ENCODE data around the gene LPAR6. TPM values are rescaled to one million over a fixed set of nuclear protein-coding genes. Genes with fewer than 3 reads are reported as not detected.

The LPAR6 gene
- total and polyA plus RNA-seq, 2 of the 13 experiments (the other 11 are each of a cell fraction or from before 2014, with no cell fraction given): 24.4 to 149 TPM

DNA sequence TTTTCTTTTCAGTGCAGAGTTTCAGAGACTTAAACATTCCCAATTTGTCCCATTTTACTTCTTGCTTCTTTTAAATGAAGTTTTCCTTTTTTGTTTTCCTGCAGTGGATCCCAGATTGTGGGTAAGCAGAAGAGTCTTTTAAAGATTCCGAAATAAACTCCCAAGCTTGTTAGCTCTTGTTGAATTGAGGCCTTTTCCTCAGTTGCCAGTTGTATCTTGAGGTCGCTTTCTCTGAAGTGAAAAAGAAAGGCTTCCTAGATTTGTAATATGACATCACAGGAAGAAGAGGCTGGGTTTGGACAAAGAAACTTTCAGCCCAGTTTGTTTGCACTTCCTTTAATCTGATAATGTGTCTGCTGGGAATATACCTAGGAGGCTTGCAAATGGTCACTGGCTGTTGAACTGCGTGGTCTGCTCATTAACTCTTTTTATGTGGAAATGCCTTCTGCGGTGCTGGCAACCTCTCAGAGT lies at the start of gene LPAR6 (continued):
- TF ChIP-seq, protein P1, sequence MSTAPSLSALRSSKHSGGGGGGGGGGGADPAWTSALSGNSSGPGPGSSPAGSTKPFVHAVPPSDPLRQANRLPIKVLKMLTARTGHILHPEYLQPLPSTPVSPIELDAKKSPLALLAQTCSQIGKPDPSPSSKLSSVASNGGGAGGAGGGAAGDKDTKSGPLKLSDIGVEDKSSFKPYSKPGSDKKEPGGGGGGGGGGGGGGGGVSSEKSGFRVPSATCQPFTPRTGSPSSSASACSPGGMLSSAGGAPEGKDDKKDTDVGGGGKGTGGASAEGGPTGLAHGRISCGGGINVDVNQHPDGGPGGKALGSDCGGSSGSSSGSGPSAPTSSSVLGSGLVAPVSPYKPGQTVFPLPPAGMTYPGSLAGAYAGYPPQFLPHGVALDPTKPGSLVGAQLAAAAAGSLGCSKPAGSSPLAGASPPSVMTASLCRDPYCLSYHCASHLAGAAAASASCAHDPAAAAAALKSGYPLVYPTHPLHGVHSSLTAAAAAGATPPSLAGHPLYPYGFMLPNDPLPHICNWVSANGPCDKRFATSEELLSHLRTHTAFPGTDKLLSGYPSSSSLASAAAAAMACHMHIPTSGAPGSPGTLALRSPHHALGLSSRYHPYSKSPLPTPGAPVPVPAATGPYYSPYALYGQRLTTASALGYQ (CRISPR knock-in tag; IDR thresholded peaks at IDR 0.05): peak; percentile 58; the same call in 1 of the 2 replicates
- TF ChIP-seq ZSCAN25 (CRISPR knock-in tag; IDR thresholded peaks at IDR 0.05): no peak
- 0 out of 2 replicates have a peak, but pooled peaks have one; percentile 59 for TF ChIP-seq PPARG (CRISPR knock-in tag; conservative IDR thresholded peaks at IDR 0.05)
- TF ChIP-seq GABPA (IDR thresholded peaks at IDR 0.05; ENCODE audit: low read depth, low read length): no peak
- TF ChIP-seq GABPA (CRISPR knock-in tag; IDR thresholded peaks at IDR 0.05; ENCODE audit: low read depth): peak; percentile 78
- no peak for TF ChIP-seq ZFP37 (CRISPR knock-in tag; IDR thresholded peaks at IDR 0.05; ENCODE audit: borderline replicate concordance)
- no peak for TF ChIP-seq GTF2F1 (IDR thresholded peaks at IDR 0.05; ENCODE audit: low read length)
- peak; percentile 76 for TF ChIP-seq CREB1 (IDR thresholded peaks at IDR 0.05)
- peak; percentile 87 for TF ChIP-seq CREB1 (CRISPR knock-in tag; IDR thresholded peaks at IDR 0.05)
- TF ChIP-seq BCL3 (CRISPR knock-in tag; IDR thresholded peaks at IDR 0.05): no peak
- TF ChIP-seq ZNF205 (CRISPR knock-in tag; IDR thresholded peaks at IDR 0.05): peak; percentile 41; the same call in 1 of the 2 replicates
- TF ChIP-seq HNF1A (IDR thresholded peaks at IDR 0.05; ENCODE audit: low read depth): 0 out of 2 replicates have a peak, but pooled peaks have one; percentile 14
- peak; percentile 43; the same call in 1 of the 2 replicates for TF ChIP-seq HNF1A (CRISPR knock-in tag; IDR thresholded peaks at IDR 0.05; ENCODE audit: borderline replicate concordance)
- no peak; the same call in 1 of the 2 replicates for TF ChIP-seq KDM5A (IDR thresholded peaks at IDR 0.05; ENCODE audit: borderline replicate concordance, low read length)
- no peak for TF ChIP-seq ARNTL (CRISPR knock-in tag; IDR thresholded peaks at IDR 0.05)
- no peak for TF ChIP-seq GZF1 (CRISPR knock-in tag; IDR thresholded peaks at IDR 0.05)
- TF ChIP-seq MIXL1 (CRISPR knock-in tag; IDR thresholded peaks at IDR 0.05): peak; percentile 93
- TF ChIP-seq, protein P2, sequence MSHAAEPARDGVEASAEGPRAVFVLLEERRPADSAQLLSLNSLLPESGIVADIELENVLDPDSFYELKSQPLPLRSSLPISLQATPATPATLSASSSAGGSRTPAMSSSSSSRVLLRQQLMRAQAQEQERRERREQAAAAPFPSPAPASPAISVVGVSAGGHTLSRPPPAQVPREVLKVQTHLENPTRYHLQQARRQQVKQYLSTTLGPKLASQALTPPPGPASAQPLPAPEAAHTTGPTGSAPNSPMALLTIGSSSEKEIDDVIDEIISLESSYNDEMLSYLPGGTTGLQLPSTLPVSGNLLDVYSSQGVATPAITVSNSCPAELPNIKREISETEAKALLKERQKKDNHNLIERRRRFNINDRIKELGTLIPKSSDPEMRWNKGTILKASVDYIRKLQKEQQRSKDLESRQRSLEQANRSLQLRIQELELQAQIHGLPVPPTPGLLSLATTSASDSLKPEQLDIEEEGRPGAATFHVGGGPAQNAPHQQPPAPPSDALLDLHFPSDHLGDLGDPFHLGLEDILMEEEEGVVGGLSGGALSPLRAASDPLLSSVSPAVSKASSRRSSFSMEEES (CRISPR knock-in tag; IDR thresholded peaks at IDR 0.05): peak; percentile 27; the same call in 1 of the 2 replicates
- TF ChIP-seq, protein P3, sequence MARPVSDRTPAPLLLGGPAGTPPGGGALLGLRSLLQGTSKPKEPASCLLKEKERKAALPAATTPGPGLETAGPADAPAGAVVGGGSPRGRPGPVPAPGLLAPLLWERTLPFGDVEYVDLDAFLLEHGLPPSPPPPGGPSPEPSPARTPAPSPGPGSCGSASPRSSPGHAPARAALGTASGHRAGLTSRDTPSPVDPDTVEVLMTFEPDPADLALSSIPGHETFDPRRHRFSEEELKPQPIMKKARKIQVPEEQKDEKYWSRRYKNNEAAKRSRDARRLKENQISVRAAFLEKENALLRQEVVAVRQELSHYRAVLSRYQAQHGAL (CRISPR knock-in tag; IDR thresholded peaks at IDR 0.05; ENCODE audit: not compliant biosample characterization): no peak
- peak; percentile 88 for TF ChIP-seq POLR2G (IDR thresholded peaks at IDR 0.05; ENCODE audit: low read depth, low read length)
- no peak for TF ChIP-seq GPN1 (CRISPR knock-in tag; IDR thresholded peaks at IDR 0.05; ENCODE audit: borderline replicate concordance)
- no peak for TF ChIP-seq ZC3H4 (CRISPR knock-in tag; IDR thresholded peaks at IDR 0.05; ENCODE audit: borderline replicate concordance)
- TF ChIP-seq NFIB (CRISPR knock-in tag; IDR thresholded peaks at IDR 0.05; ENCODE audit: borderline replicate concordance): no peak

All from HepG2 (cell line).